HepG2 (cell line): Measurements from ENCODE around the gene RAB17. TPM values are rescaled to one million over a fixed set of nuclear protein-coding genes. Genes with fewer than 3 reads are reported as not detected.

Experiments
- ARHGAP35 ChIP-seq: sonication (generic); formaldehyde crosslinking; IDR thresholded peaks from 2 replicates; pipeline ENCODE4 v1.9.0; 2022; ENCODE audit warnings: mild to moderate bottlenecking, inconsistent platforms, moderate library complexity, missing genetic modification reagents, borderline replicate concordance
- CC2D1A ChIP-seq: sonication (generic); formaldehyde crosslinking; IDR thresholded peaks from 2 replicates; pipeline ENCODE4 v1.8.1; 2023; ENCODE audit warnings: mild to moderate bottlenecking, missing genetic modification reagents
- CREB1 ChIP-seq, 2 experiments: fragments of 450-650 bp in 1 of 2; IDR thresholded peaks; 2 replicates each; pipeline ENCODE4 v1.6.1; 2016 to 2017; ENCODE audit warnings: control low read depth in 1 of 2, mild to moderate bottlenecking in 1 of 2, missing compliant biosample characterization in 1 of 2, missing genetic modification characterization in 1 of 2
- ELF3 ChIP-seq: IDR thresholded peaks from 2 replicates; pipeline ENCODE4 v1.6.1; 2016; ENCODE audit warnings: missing genetic modification reagents, missing compliant biosample characterization
- ESRRA ChIP-seq: sonication (generic); formaldehyde crosslinking; IDR thresholded peaks from 2 replicates; pipeline ENCODE4 v1.5.1; 2020; ENCODE audit warnings: mild to moderate bottlenecking, low read depth, missing genetic modification reagents
- FOXA3 ChIP-seq: IDR thresholded peaks from 2 replicates; pipeline ENCODE4 v1.6.1; 2016; ENCODE audit warnings: missing genetic modification reagents, missing compliant biosample characterization
- HDAC6 ChIP-seq: fragments of 200-600 bp; sonication (generic); IDR thresholded peaks from 2 replicates; pipeline ENCODE4 v1.7.0; 2017; ENCODE audit warnings: mild to moderate bottlenecking, antibody characterized with exemption, low read length, low read depth
- HOXD1 ChIP-seq: sonication (generic); formaldehyde crosslinking; IDR thresholded peaks from 2 replicates; pipeline ENCODE4 v1.5.0; 2020; ENCODE audit warnings: missing genetic modification reagents
- MEIS2 ChIP-seq: sonication (generic); formaldehyde crosslinking; IDR thresholded peaks from 2 replicates; pipeline ENCODE4 v1.9.0; 2021; ENCODE audit warnings: mild to moderate bottlenecking, missing genetic modification reagents
- MTA1 ChIP-seq: sonication (generic); formaldehyde crosslinking; IDR thresholded peaks from 2 replicates; pipeline ENCODE4 v1.4.0; 2020; ENCODE audit warnings: missing genetic modification reagents, mild to moderate bottlenecking, borderline replicate concordance
- NCOA2 ChIP-seq: sonication (generic); formaldehyde crosslinking; IDR thresholded peaks from 2 replicates; pipeline ENCODE4 v1.8.0; 2022; ENCODE audit warnings: inconsistent platforms
- NFATC3 ChIP-seq: sonication (generic); formaldehyde crosslinking; IDR thresholded peaks from 2 replicates; pipeline ENCODE4 v1.5.1; 2020; ENCODE audit warnings: mild to moderate bottlenecking, missing genetic modification reagents
- NR1H2 ChIP-seq: sonication (generic); formaldehyde crosslinking; IDR thresholded peaks from 2 replicates; pipeline ENCODE4 v1.8.1; 2022; ENCODE audit warnings: low read depth, missing genetic modification reagents, borderline replicate concordance
- POLR2A ChIP-seq, 2 experiments: IDR thresholded peaks; 2 replicates each; pipeline ENCODE4 v1.6.1; 2011; ENCODE audit warnings: low read depth in 2 of 2, low read length in 2 of 2, mild to moderate bottlenecking in 1 of 2, moderate library complexity in 1 of 2; ENCODE audit not compliant: insufficient read depth in 1 of 2
- TARDBP ChIP-seq: sonication (generic); formaldehyde crosslinking; IDR thresholded peaks from 2 replicates; pipeline ENCODE4 v1.8.0; 2022; ENCODE audit warnings: mild to moderate bottlenecking, missing genetic modification reagents
- TBX2 ChIP-seq: sonication (generic); formaldehyde crosslinking; IDR thresholded peaks from 2 replicates; pipeline ENCODE4 v1.5.0; 2020; ENCODE audit warnings: missing genetic modification reagents, mild to moderate bottlenecking, borderline replicate concordance
- ZBTB3 ChIP-seq: sonication (generic); formaldehyde crosslinking; IDR thresholded peaks from 2 replicates; pipeline ENCODE4 v1.4.0; 2020; ENCODE audit warnings: low read depth, mild to moderate bottlenecking, moderate library complexity, missing genetic modification reagents, borderline replicate concordance
- ZC3H13 ChIP-seq: sonication (generic); formaldehyde crosslinking; IDR thresholded peaks from 2 replicates; pipeline ENCODE4 v1.8.1; 2023; ENCODE audit warnings: mild to moderate bottlenecking, missing genetic modification reagents, moderate library complexity
- ZNF124 ChIP-seq: sonication (generic); formaldehyde crosslinking; IDR thresholded peaks from 2 replicates; pipeline ENCODE4 v1.4.0; 2020; ENCODE audit warnings: missing genetic modification reagents
- ZNF30 ChIP-seq: sonication (generic); formaldehyde crosslinking; IDR thresholded peaks from 2 replicates; pipeline ENCODE4 v1.5.0; 2020; ENCODE audit warnings: mild to moderate bottlenecking, missing genetic modification reagents
- ZNF354B ChIP-seq: sonication (generic); formaldehyde crosslinking; IDR thresholded peaks from 2 replicates; pipeline ENCODE4 v1.8.0; 2022; ENCODE audit warnings: mild to moderate bottlenecking, missing genetic modification reagents
- ZNF614 ChIP-seq: IDR thresholded peaks from 2 replicates; pipeline ENCODE4 v1.6.1; 2018; ENCODE audit warnings: missing biosample characterization, missing genetic modification reagents, inconsistent platforms, borderline replicate concordance
- ZNF772 ChIP-seq: sonication (generic); formaldehyde crosslinking; IDR thresholded peaks from 2 replicates; pipeline ENCODE4 v1.5.0; 2020; ENCODE audit warnings: mild to moderate bottlenecking, missing genetic modification reagents
- ZNF790 ChIP-seq: sonication (generic); formaldehyde crosslinking; IDR thresholded peaks from 2 replicates; pipeline ENCODE4 v1.8.0; 2022; ENCODE audit warnings: missing genetic modification reagents, mild to moderate bottlenecking, borderline replicate concordance
- ZSCAN31 ChIP-seq: sonication (generic); formaldehyde crosslinking; IDR thresholded peaks from 2 replicates; pipeline ENCODE4 v1.5.0; 2020; ENCODE audit warnings: low read depth, mild to moderate bottlenecking, missing genetic modification reagents
- polyA plus RNA-seq, 8 experiments: library from polyadenylated mRNA; depleted of rRNA in 3 of 8; stranded (reverse) in 7 of 8; unstranded in 1 of 8; fragments of >200 nt; fragmentation: Illumina TruSeq in 4 of 8; extraction: Trizol in 4 of 8; gene quantifications; 2 replicates each; pipeline versions ENCODE4 v1.2.1 to v1.2.3, GENCODE V29; 2011 to 2016; ENCODE audit warnings: low read depth in 4 of 8, missing spikeins in 1 of 8, mixed read lengths in 1 of 8; ENCODE audit not compliant: insufficient read depth in 1 of 8
- total RNA-seq, 5 experiments: library from RNA; depleted of rRNA; stranded (reverse); fragments of >200 nt; fragmentation: Illumina TruSeq; extraction: Trizol; gene quantifications; 2 replicates each; pipeline ENCODE4 v1.2.3, GENCODE V29; 2016; ENCODE audit warnings: low read depth in 1 of 5
- TF ChIP-seq, protein P1 (sequence below): sonication (generic); formaldehyde crosslinking; IDR thresholded peaks from 2 replicates; pipeline ENCODE4 v1.5.0; 2020; ENCODE audit warnings: missing genetic modification reagents, mild to moderate bottlenecking, borderline replicate concordance
- TF ChIP-seq, protein P2 (sequence below): IDR thresholded peaks from 2 replicates; pipeline ENCODE4 v1.6.1; 2016; ENCODE audit warnings: missing compliant biosample characterization, missing genetic modification reagents, borderline replicate concordance
- TF ChIP-seq, protein P3 (sequence below): IDR thresholded peaks from 2 replicates; pipeline ENCODE4 v1.6.1; 2016; ENCODE audit warnings: missing genetic modification reagents, missing compliant biosample characterization

The RAB17 gene
- total and polyA plus RNA-seq, 2 of the 13 experiments (the other 11 are each of a cell fraction or from before 2014, with no cell fraction given) = 68.0 to 124 TPM

DNA sequence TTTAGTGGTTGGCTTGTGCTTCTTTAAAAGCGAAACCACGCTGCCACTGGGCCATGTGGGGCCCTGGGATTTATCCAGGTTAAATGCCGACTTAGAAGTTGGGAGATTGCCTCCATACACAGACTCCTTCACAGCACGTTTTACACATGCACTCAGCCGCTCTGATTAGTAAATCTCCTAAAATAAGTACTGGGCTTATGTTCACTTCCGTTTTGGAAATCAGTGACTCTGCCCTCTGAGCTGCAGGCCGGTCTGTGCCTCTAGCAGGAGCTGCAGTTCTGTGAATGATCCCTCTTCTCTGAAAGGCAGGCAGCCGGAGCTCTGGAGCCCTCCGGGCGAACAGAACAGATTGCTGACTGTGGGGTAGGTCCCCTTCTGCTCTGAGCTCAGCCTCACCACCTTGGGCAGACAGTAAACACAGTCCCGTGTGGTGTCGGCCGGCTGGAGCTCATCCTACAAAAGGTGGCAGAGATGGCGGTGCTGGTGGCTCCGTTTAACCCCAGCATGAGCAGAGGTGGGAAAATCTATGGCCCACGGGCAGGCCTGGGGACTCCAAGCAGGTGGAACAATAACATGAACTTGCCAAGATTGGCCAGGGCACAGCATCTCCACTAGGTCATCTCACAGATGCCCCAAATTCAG is 9.8 kb upstream of the RAB17 start (continued):
- TF ChIP-seq ESRRA (CRISPR knock-in tag) (no peak), ZNF772 (CRISPR knock-in tag) (peak; percentile 47; the same call in 1 of the 2 replicates), NR1H2 (no peak), ARHGAP35 (CRISPR knock-in tag) (peak; percentile 45; the same call in 1 of the 2 replicates), HDAC6 (no peak), MTA1 (CRISPR knock-in tag) (peak; percentile 41; the same call in 1 of the 2 replicates), ZBTB3 (no peak), ZNF790 (CRISPR knock-in tag) (no peak), ZNF354B (CRISPR knock-in tag) (no peak), NCOA2 (CRISPR knock-in tag) (peak; percentile 50; the same call in 1 of the 2 replicates), TBX2 (CRISPR knock-in tag) (peak; percentile 32; the same call in 1 of the 2 replicates), ELF3 (peak; percentile 60; the same call in 1 of the 2 replicates), CREB1 (IDR thresholded peaks at IDR 0.05) (no peak), CREB1 (CRISPR knock-in tag; IDR thresholded peaks at IDR 0.05) (no peak), TARDBP (CRISPR knock-in tag) (peak; percentile 45; the same call in 1 of the 2 replicates), ZSCAN31 (CRISPR knock-in tag) (peak; percentile 26; the same call in 1 of the 2 replicates), NFATC3 (0 out of 2 replicates have a peak, but pooled peaks have one; percentile 27), ZNF30 (CRISPR knock-in tag) (no peak), POLR2A (IDR thresholded peaks at IDR 0.05; ENCODE audit: insufficient read depth in 1 of 2, low read depth in 2 of 2, low read length in 2 of 2) (peak in 1 of 2 experiments; percentile 48; a peak in 1 of 4 replicates), ZNF124 (CRISPR knock-in tag) (peak; percentile 62; the same call in 1 of the 2 replicates), CC2D1A (CRISPR knock-in tag) (0 out of 2 replicates have a peak, but pooled peaks have one; percentile 46), ZC3H13 (CRISPR knock-in tag) (0 out of 2 replicates have a peak, but pooled peaks have one; percentile 28), ZNF614 (peak; percentile 69; the same call in 1 of the 2 replicates), MEIS2 (peak; percentile 59; the same call in 1 of the 2 replicates), HOXD1 (CRISPR knock-in tag) (0 out of 2 replicates have a peak, but pooled peaks have one; percentile 40), FOXA3 (peak; percentile 30; the same call in 1 of the 2 replicates)
- TF ChIP-seq, protein P1, sequence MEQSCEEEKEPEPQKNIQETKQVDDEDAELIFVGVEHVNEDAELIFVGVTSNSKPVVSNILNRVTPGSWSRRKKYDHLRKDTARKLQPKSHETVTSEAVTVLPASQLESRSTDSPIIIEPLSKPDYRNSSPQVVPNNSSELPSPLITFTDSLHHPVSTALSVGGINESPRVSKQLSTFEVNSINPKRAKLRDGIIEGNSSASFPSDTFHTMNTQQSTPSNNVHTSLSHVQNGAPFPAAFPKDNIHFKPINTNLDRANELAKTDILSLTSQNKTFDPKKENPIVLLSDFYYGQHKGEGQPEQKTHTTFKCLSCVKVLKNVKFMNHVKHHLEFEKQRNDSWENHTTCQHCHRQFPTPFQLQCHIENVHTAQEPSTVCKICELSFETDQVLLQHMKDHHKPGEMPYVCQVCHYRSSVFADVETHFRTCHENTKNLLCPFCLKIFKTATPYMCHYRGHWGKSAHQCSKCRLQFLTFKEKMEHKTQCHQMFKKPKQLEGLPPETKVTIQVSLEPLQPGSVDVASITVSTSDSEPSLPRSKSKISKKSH (CRISPR knock-in tag) = peak; percentile 62; the same call in 1 of the 2 replicates
- TF ChIP-seq, protein P2, sequence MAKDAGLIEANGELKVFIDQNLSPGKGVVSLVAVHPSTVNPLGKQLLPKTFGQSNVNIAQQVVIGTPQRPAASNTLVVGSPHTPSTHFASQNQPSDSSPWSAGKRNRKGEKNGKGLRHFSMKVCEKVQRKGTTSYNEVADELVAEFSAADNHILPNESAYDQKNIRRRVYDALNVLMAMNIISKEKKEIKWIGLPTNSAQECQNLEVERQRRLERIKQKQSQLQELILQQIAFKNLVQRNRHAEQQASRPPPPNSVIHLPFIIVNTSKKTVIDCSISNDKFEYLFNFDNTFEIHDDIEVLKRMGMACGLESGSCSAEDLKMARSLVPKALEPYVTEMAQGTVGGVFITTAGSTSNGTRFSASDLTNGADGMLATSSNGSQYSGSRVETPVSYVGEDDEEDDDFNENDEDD (CRISPR knock-in tag) = peak; percentile 14; the same call in 1 of the 2 replicates
- TF ChIP-seq, protein P3, sequence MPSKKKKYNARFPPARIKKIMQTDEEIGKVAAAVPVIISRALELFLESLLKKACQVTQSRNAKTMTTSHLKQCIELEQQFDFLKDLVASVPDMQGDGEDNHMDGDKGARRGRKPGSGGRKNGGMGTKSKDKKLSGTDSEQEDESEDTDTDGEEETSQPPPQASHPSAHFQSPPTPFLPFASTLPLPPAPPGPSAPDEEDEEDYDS (CRISPR knock-in tag) = peak; percentile 65; the same call in 1 of the 2 replicates
